Glutamatergic neuron (in vitro differentiated cells): ENCODE data around the gene PLEKHA6. TPM values are rescaled to one million over a fixed set of nuclear protein-coding genes. Genes with fewer than 3 reads are reported as not detected.
"Not testable (repeated sequence)": the region's sequence is repeated elsewhere in the genome, so short reads cannot be mapped to it uniquely, and the experiment has no call there.

Experiments used
- DNase-seq: peaks from one replicate; pipeline ENCODE4 v3.0.0; 2022
- H3K27ac Mint-ChIP-seq: one replicate; pipeline ENCODE4 v1.8.0; 2020; ENCODE audit warnings: mild to moderate bottlenecking, mixed read lengths, inconsistent platforms; ENCODE audit not compliant: unreplicated experiment
- H3K27me3 Mint-ChIP-seq: one replicate; pipeline ENCODE4 v1.8.0; 2020; ENCODE audit warnings: mild to moderate bottlenecking, moderate library complexity, mixed read lengths, inconsistent platforms; ENCODE audit not compliant: unreplicated experiment
- H3K36me3 Mint-ChIP-seq: one replicate; pipeline ENCODE4 v1.8.0; 2020; ENCODE audit warnings: mild to moderate bottlenecking, mixed read lengths, inconsistent platforms; ENCODE audit not compliant: unreplicated experiment
- H3K4me1 Mint-ChIP-seq: one replicate; pipeline ENCODE4 v1.8.0; 2020; ENCODE audit warnings: mild to moderate bottlenecking, low read depth, mixed read lengths, inconsistent platforms; ENCODE audit not compliant: unreplicated experiment
- H3K4me3 Mint-ChIP-seq: one replicate; pipeline ENCODE4 v1.8.0; 2020; ENCODE audit warnings: mild to moderate bottlenecking, mixed read lengths, inconsistent platforms; ENCODE audit not compliant: unreplicated experiment
- H3K9me3 Mint-ChIP-seq: one replicate; pipeline ENCODE4 v1.8.0; 2020; ENCODE audit warnings: mild to moderate bottlenecking, moderate library complexity, mixed read lengths, inconsistent platforms; ENCODE audit not compliant: unreplicated experiment
- CTCF ChIP-seq: fragments of 200-600 bp; sonication (generic); IDR thresholded peaks from one replicate; pipeline ENCODE4 v1.5.0; 2021; ENCODE audit not compliant: partially characterized antibody, unreplicated experiment
- total RNA-seq: library from RNA; stranded (reverse); fragmentation: NEBNext Ultra II Directional; extraction: Animal tissue kit (Norgen Biotek cat#: 25700); gene quantifications from one replicate; pipeline ENCODE4 v1.2.1, GENCODE V29; 2021; ENCODE audit not compliant: unreplicated experiment

The PLEKHA6 gene
- total RNA-seq, 1 donor from 2014 or later = 72.7 TPM

- Mint-ChIP-seq H3K36me3 (peaks cover 26% of the 10 kb centered on the region), H3K27ac (no peak overlapping the region), H3K4me3 (no peak overlapping the region), H3K4me1 (no peaks in the 10 kb centered on the region), H3K27me3 (peaks cover 2% of the 10 kb centered on the region), H3K9me3 (peaks cover 2% of the 10 kb centered on the region)
- TF ChIP-seq CTCF = no peak
- no peak for DNase-seq
These were observed 117.8 kb downstream of the PLEKHA6 start for GRCh38 chr1:204241914-204242313.

GRCh38 chr1:204241050-204241449, 118.7 kb downstream of the PLEKHA6 start:
- Mint-ChIP-seq H3K9me3 (peaks cover 7% of the 10 kb centered on the region), H3K4me3 (no peak overlapping the region), H3K27me3 (peaks cover 6% of the 10 kb centered on the region), H3K27ac (no peak overlapping the region), H3K36me3 (peaks cover 31% of the 10 kb centered on the region), H3K4me1 (no peaks in the 10 kb centered on the region)
- DNase-seq = no peak
- TF ChIP-seq CTCF = no peak

GRCh38 chr1:204240233-204240632, 119.5 kb downstream of the PLEKHA6 start:
- no peak for TF ChIP-seq CTCF
- Mint-ChIP-seq H3K27me3 (peaks cover 9% of the 10 kb centered on the region), H3K36me3 (peaks cover 37% of the 10 kb centered on the region), H3K4me1 (no peaks in the 10 kb centered on the region), H3K27ac (no peak overlapping the region), H3K4me3 (no peak overlapping the region), H3K9me3 (peaks cover 8% of the 10 kb centered on the region)
- DNase-seq = no peak

DNA sequence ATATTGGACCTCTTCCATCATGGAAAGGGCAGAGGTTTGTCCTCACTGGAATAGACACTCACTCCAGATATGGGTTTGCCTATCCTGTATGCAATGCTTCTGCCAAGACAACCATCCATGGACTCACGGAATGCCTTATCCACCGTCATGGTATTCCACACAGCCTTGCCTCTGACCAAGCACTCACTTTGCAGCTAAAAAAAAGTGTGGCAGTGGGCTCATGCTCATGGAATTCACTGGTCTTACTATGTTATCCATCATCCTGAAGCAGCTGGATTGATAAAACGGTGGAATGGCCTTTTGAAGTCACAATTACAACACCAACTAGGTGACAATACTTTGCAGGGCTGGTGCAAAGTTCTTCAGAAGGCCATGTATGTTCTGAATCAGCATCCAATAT, 120.3 kb downstream of the PLEKHA6 start:
- H3K9me3 Mint-ChIP-seq, H3K27ac Mint-ChIP-seq: not testable (repeated sequence)
- peaks cover 41% of the 10 kb centered on the region for H3K36me3 Mint-ChIP-seq

GRCh38 chr1:204238520-204238919, 121.2 kb downstream of the PLEKHA6 start:
- H3K4me1 Mint-ChIP-seq, H3K9me3 Mint-ChIP-seq, H3K27me3 Mint-ChIP-seq, DNase-seq, H3K27ac Mint-ChIP-seq, H3K4me3 Mint-ChIP-seq: not testable (repeated sequence)
- H3K36me3 Mint-ChIP-seq = peaks cover 47% of the 10 kb centered on the region

More for the DNA sequence above, 120.3 kb downstream of the PLEKHA6 start:
- DNase-seq, H3K27me3 Mint-ChIP-seq, H3K4me3 Mint-ChIP-seq, H3K4me1 Mint-ChIP-seq: not testable (repeated sequence)

- H3K36me3 Mint-ChIP-seq = peaks cover 50% of the 10 kb centered on the region
- not testable (repeated sequence) for H3K4me1 Mint-ChIP-seq, DNase-seq, H3K27ac Mint-ChIP-seq, H3K27me3 Mint-ChIP-seq, H3K4me3 Mint-ChIP-seq, H3K9me3 Mint-ChIP-seq
These were observed 122.2 kb downstream of the PLEKHA6 start for GRCh38 chr1:204237515-204237914.

DNA sequence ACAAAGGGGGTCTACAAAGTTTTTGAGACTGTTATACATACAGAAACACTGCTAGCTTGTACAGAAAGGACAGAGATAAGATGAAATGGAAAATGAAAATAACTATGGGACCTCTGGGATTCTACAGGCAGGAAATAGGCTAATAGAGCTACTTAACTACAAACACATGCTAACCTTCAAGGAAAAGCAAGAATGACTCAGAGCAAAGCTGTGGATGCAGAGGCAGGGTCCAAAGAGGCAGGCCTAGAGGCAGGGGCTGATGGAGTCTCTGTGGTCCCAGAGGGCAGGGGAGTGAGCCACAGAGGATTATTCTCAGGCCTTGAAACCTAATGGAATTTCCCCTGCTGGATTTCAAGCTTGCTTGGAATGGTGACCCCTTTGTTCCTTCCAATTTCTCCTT, 127.2 kb downstream of the PLEKHA6 start:
- DNase-seq = no peak
- peaks cover 46% of the 10 kb centered on the region for H3K36me3 Mint-ChIP-seq
- H3K27ac Mint-ChIP-seq = no peak overlapping the region
- peaks cover 10% of the 10 kb centered on the region for H3K9me3 Mint-ChIP-seq
- H3K4me1 Mint-ChIP-seq = no peaks in the 10 kb centered on the region
- H3K27me3 Mint-ChIP-seq = peaks cover 15% of the 10 kb centered on the region
- TF ChIP-seq CTCF = no peak
- no peak overlapping the region for H3K4me3 Mint-ChIP-seq
